K562 (cell line): Measurements from ENCODE around the gene SIRT2. TPM values are rescaled to one million over a fixed set of nuclear protein-coding genes. Genes with fewer than 3 reads are reported as not detected.

Experiments used
- ATF4 ChIP-seq: fragments of 450-650 bp; formaldehyde crosslinking; IDR thresholded peaks from 2 replicates; pipeline ENCODE4 v1.4.0; 2022; ENCODE audit warnings: mild to moderate bottlenecking, moderate library complexity
- CHD1 ChIP-seq: fragments of 200-600 bp; sonication (generic); IDR thresholded peaks from one replicate; pipeline ENCODE4 v1.6.1; 2012; ENCODE audit warnings: mild to moderate bottlenecking, moderate library complexity, low read length, inconsistent platforms
- CUX1 ChIP-seq: fragments of 200-800 bp; sonication (Bioruptor generic); IDR thresholded peaks from 2 replicates; pipeline ENCODE4 v1.6.1; 2016; ENCODE audit warnings: missing genetic modification characterization, missing compliant biosample characterization
- FOXK1 ChIP-seq: sonication (generic); formaldehyde crosslinking; IDR thresholded peaks from 2 replicates; pipeline ENCODE4 v1.8.0; 2022; ENCODE audit warnings: missing genetic modification reagents, mild to moderate bottlenecking, borderline replicate concordance
- GTF2F1 ChIP-seq: IDR thresholded peaks from 2 replicates; pipeline ENCODE4 v1.6.1; 2011; ENCODE audit warnings: low read depth, low read length, improper control_type of control experiment
- HMGN3 ChIP-seq: IDR thresholded peaks from 2 replicates; pipeline ENCODE4 v1.6.1; 2011; ENCODE audit warnings: borderline replicate concordance, low read depth, mild to moderate bottlenecking, mixed read lengths, low read length; ENCODE audit not compliant: insufficient read length; ENCODE audit errors: extremely low read depth
- KLF16 ChIP-seq: IDR thresholded peaks from 2 replicates; pipeline ENCODE4 v1.6.1; 2016; ENCODE audit warnings: antibody characterized with exemption
- NBN ChIP-seq: fragments of 450-650 bp; IDR thresholded peaks from 2 replicates; pipeline ENCODE4 v1.6.1; 2016; ENCODE audit warnings: low read depth, mild to moderate bottlenecking
- RAD51 ChIP-seq: fragments of 450-650 bp; IDR thresholded peaks from 2 replicates; pipeline ENCODE4 v1.7.1; 2016; ENCODE audit warnings: low read depth, mild to moderate bottlenecking, borderline replicate concordance
- SLC30A9 ChIP-seq: fragments of 250-450 bp; sonication (Bioruptor Pico); IDR thresholded peaks from 2 replicates; pipeline ENCODE4 v1.8.0; 2022; ENCODE audit warnings: mild to moderate bottlenecking, moderate library complexity
- SUPT5H ChIP-seq: fragments of 450-650 bp; IDR thresholded peaks from 2 replicates; pipeline ENCODE4 v1.6.1; 2016
- ZBTB11 ChIP-seq, 3 experiments: fragments of 200-800 bp in 1 of 3; fragments of 250-450 bp in 1 of 3; fragments of 450-650 bp in 1 of 3; sonication (Bioruptor Pico) in 1 of 3; sonication (Bioruptor generic) in 1 of 3; formaldehyde crosslinking in 1 of 3; IDR thresholded peaks; 2 replicates each; pipeline versions ENCODE4 v1.6.1 to v1.8.0; 2016 to 2022; ENCODE audit warnings: mild to moderate bottlenecking in 2 of 3, missing genetic modification characterization in 2 of 3, missing compliant biosample characterization in 1 of 3, moderate library complexity in 1 of 3
- ZKSCAN8 ChIP-seq: fragments of 200-800 bp; sonication (Bioruptor generic); IDR thresholded peaks from 2 replicates; pipeline ENCODE4 v1.6.1; 2016; ENCODE audit warnings: missing genetic modification characterization, missing compliant biosample characterization
- ZNF143 ChIP-seq: sonication (generic); formaldehyde crosslinking; IDR thresholded peaks from 2 replicates; pipeline ENCODE4 v1.9.0; 2022; ENCODE audit warnings: mild to moderate bottlenecking, missing genetic modification reagents
- ZNF717 ChIP-seq: fragments of 250-450 bp; sonication (Bioruptor Pico); IDR thresholded peaks from 2 replicates; pipeline ENCODE4 v1.5.0; 2021
- polyA plus RNA-seq, 8 experiments: library from polyadenylated mRNA; depleted of rRNA in 4 of 8; stranded (reverse) in 5 of 8; unstranded in 3 of 8; fragments of >200 nt; fragmentation: Nextera tagmentation in 2 of 8; fragmentation: Illumina TruSeq in 1 of 8; extraction: Ambion mirVana in 2 of 8; extraction: Trizol in 1 of 8; gene quantifications; 2 replicates each; pipeline versions ENCODE4 v1.2.1 to v1.2.3, GENCODE V29; 2011 to 2014; ENCODE audit warnings: inconsistent platforms in 1 of 8, missing spikeins in 1 of 8
- total RNA-seq, 7 experiments: library from RNA; depleted of rRNA in 6 of 7; stranded (reverse); fragments of >200 nt in 6 of 7; fragmentation: Illumina TruSeq in 2 of 7; extraction: Trizol in 2 of 7; gene quantifications; 2 replicates each; pipeline versions ENCODE4 v1.2.1 to v1.2.3, GENCODE V29; 2011 to 2021; ENCODE audit warnings: low replicate concordance in 1 of 7

The SIRT2 gene
- total and polyA plus RNA-seq, 9 of the 15 experiments (the other 6 are each of a cell fraction or from before 2014, with no cell fraction given), result 2.3 to 35.2 (median 22.9) TPM

- TF ChIP-seq CUX1 (CRISPR knock-in tag) (no peak), SLC30A9 (CRISPR knock-in tag) (no peak), ATF4 (CRISPR knock-in tag) (no peak), HMGN3 (peak; percentile 71), NBN (no peak), CHD1 (no peak), GTF2F1 (no peak), ZKSCAN8 (CRISPR knock-in tag) (no peak), ZNF717 (CRISPR knock-in tag) (no peak), RAD51 (no peak), ZBTB11 (CRISPR knock-in tag; IDR thresholded peaks at IDR 0.05) (0 out of 6 replicates have a peak, but pooled peaks of 1 of the 3 experiments have one; percentile 17), FOXK1 (CRISPR knock-in tag) (0 out of 2 replicates have a peak, but pooled peaks have one; percentile 64), ZNF143 (CRISPR knock-in tag) (no peak), KLF16 (peak; percentile 77), SUPT5H (peak; percentile 91)
Measured at GRCh38 chr19:38929929-38930775, 30.7 kb upstream of the SIRT2 start, which contains the start of gene SARS2 (continued).
